T-helper 1 cell treated with Interleukin-12 subunit alpha and Interleukin-12 subunit beta and Interleukin-4 antibody, amounts not matched to agents 30 ng/mL and 1 ng/mL, for 36 hours (primary cell): Measurements from ENCODE around the gene MRGPRD. TPM values are rescaled to one million over a fixed set of nuclear protein-coding genes. Genes with fewer than 3 reads are reported as not detected.

Experiments
- intact Hi-C: fragments of 100-400 bp; cut with micrococcal nuclease; formaldehyde crosslinking; loops from one replicate; pipeline ENCODE4 v1.15.1; 2024
- total RNA-seq: library from RNA; stranded (reverse); gene quantifications from 2 replicates; pipeline ENCODE4 v1.2.3, GENCODE V29; 2022

The MRGPRD gene
- total RNA-seq, 1 donor from 2014 or later, result not detected

GRCh38 chr11:68933605-68934320, 47.0 kb downstream of the MRGPRD start:
- intact Hi-C loops, result no loop called here

- intact Hi-C loops, result no loop called here
These were observed 47.7 kb downstream of the MRGPRD start for GRCh38 chr11:68932933-68933577.

- intact Hi-C loops, result no loop called here
These were observed 48.4 kb downstream of the MRGPRD start for GRCh38 chr11:68932358-68932757.

- intact Hi-C loops, result no loop called here
These were observed 48.9 kb downstream of the MRGPRD start for GRCh38 chr11:68931911-68932310.

GRCh38 chr11:68930991-68931855, 49.6 kb downstream of the MRGPRD start:
- intact Hi-C loops, result no loop called here

Other genes with a start within 250 kb of the MRGPRD start
- 2.5 and 4.6 TPM in 2 replicates for gene TESMIN, start 229.5 kb downstream of the MRGPRD start, total RNA-seq
- 28.3 and 31.7 TPM in 2 replicates for gene CPT1A, start 139.1 kb downstream of the MRGPRD start, total RNA-seq
- 66.2 and 68.5 TPM in 2 replicates for gene MRPL21, start 77.2 kb downstream of the MRGPRD start, total RNA-seq
- 28.7 and 32.0 TPM in 2 replicates for gene IGHMBP2, start 77.1 kb downstream of the MRGPRD start, total RNA-seq
- not detected in 2 replicates for gene MRGPRF, start 32.3 kb upstream of the MRGPRD start, total RNA-seq
- gene TPCN2, start 67.9 kb upstream of the MRGPRD start, total RNA-seq, result 20.4 and 23.0 TPM in 2 replicates
- 0.51 and 0.64 TPM in 2 replicates for gene SMIM38, start 174.9 kb upstream of the MRGPRD start, total RNA-seq